ENCODE data around the gene TBL3.
"Not testable (repeated sequence)": the region's sequence is repeated elsewhere in the genome, so short reads cannot be mapped to it uniquely, and the experiment has no call there.

TBL3 gene

DNA sequence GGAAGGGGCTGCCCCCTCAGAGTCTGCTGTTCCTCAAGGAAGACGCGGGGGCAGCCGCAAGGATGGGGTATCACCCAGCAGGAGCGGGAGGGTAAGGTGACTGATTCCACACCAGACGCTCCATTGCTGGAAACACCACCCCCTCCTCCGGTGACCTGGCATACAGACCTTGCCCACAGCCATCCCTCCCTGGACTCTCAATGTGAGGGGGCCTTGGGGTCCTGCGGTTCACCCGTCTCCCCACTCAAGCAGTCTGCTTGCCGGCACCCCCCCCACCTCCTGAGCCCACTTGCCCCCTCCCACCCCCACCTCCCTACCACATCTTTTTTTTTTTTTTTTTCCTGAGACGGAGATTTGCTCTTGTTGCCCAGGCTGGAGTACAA lies 41.5 kb upstream of the TBL3 start:
- Histone ChIP-seq H3K9me3 (replicated peaks in 1 of 11) (no peaks in the 10 kb centered on the region), H3K9ac (peak overlapping the region in 2 of 11 experiments; percentile 78; a peak in 3 of 22 replicates), H3K4me3 (no peak overlapping the region), H3K4me2 (peak overlapping the region in 9 of 11 experiments; percentile 64 to 82 (median 69); a peak in 8 of 22 replicates), H3K36me3 (no peaks in the 10 kb centered on the region), H3K27me3 (peaks cover 0 to 3% (median 0%) of the 10 kb centered on the region in 11 experiments; a peak in 3 of 22 replicates), H3K4me1 (peaks cover 0 to 16% (median 5%) of the 10 kb centered on the region in 10 experiments; a peak in 9 of 20 replicates), H3K27ac (peak overlapping the region in 3 of 11 experiments; percentile 42 to 54 (median 51); a peak in 3 of 22 replicates), H4K20me1 (peaks cover 0 to 4% (median 0%) of the 10 kb centered on the region in 11 experiments; a peak in 2 of 22 replicates)
- no peak for TF ChIP-seq Cebpa-rat (IDR thresholded peaks at IDR 0.05)

GRCh38 chr16:1932050-1933028 lies 39.5 kb upstream of the TBL3 start:
- Histone ChIP-seq H3K36me3 (peaks cover 0 to 10% (median 6%) of the 10 kb centered on the region in 11 experiments; a peak in 16 of 22 replicates), H3K4me1 (peaks cover 0 to 16% (median 5%) of the 10 kb centered on the region in 10 experiments; a peak in 9 of 20 replicates), H3K27me3 (no peaks in the 10 kb centered on the region), H3K9ac (peak overlapping the region in 5 of 11 experiments; percentile 20 to 41 (median 24); a peak in 6 of 22 replicates), H3K27ac (no peak overlapping the region; a peak in 1 of 22 replicates), H4K20me1 (peaks cover 0 to 9% (median 0%) of the 10 kb centered on the region in 11 experiments; a peak in 2 of 22 replicates), H3K4me3 (no peak overlapping the region), H3K4me2 (no peak overlapping the region), H3K9me3 (replicated peaks in 1 of 11) (no peaks in the 10 kb centered on the region)
- no peak for TF ChIP-seq Cebpa-rat (IDR thresholded peaks at IDR 0.05)

GRCh38 chr16:1933097-1933661 lies 38.7 kb upstream of the TBL3 start:
- Histone ChIP-seq H3K4me3 (no peak overlapping the region), H3K4me2 (0 out of 22 replicates have a peak overlapping the region, but pooled peaks of 1 of the 11 experiments have one; percentile 10), H3K27me3 (no peaks in the 10 kb centered on the region), H3K9me3 (replicated peaks in 1 of 11) (no peaks in the 10 kb centered on the region), H3K27ac (no peak overlapping the region), H4K20me1 (peaks cover 0 to 9% (median 0%) of the 10 kb centered on the region in 11 experiments; a peak in 3 of 22 replicates), H3K9ac (peak overlapping the region in 5 of 11 experiments; percentile 7 to 48 (median 37); a peak in 6 of 22 replicates), H3K36me3 (peaks cover 4 to 19% (median 15%) of the 10 kb centered on the region in 11 experiments), H3K4me1 (peaks cover 0 to 16% (median 5%) of the 10 kb centered on the region in 10 experiments; a peak in 10 of 20 replicates)
- no peak for TF ChIP-seq Cebpa-rat (IDR thresholded peaks at IDR 0.05)

- peaks cover 0 to under 1% (median 0%) of the 10 kb centered on the region in 11 experiments; a peak in 2 of 22 replicates for H3K27me3 ChIP-seq
- peaks cover 17 to 45% (median 31%) of the 10 kb centered on the region in 11 experiments for H3K36me3 ChIP-seq
- no peak overlapping the region for H3K27ac ChIP-seq
- H3K9me3 ChIP-seq (replicated peaks in 1 of 11): no peaks in the 10 kb centered on the region
- H3K4me2 ChIP-seq: no peak overlapping the region
- H3K4me3 ChIP-seq: no peak overlapping the region
- 0 out of 22 replicates have a peak overlapping the region, but pooled peaks of 1 of the 11 experiments have one; percentile 15 for H3K9ac ChIP-seq
- peaks cover 21 to 43% (median 38%) of the 10 kb centered on the region in 10 experiments for H3K4me1 ChIP-seq
- H4K20me1 ChIP-seq: peaks cover 0 to 40% (median 23%) of the 10 kb centered on the region in 11 experiments; a peak in 16 of 22 replicates
- TF ChIP-seq Cebpa-rat (IDR thresholded peaks at IDR 0.05): no peak
Observed at GRCh38 chr16:1936945-1937479, 34.8 kb upstream of the TBL3 start.

- Histone ChIP-seq H3K4me2 (peak overlapping the region in 1 of 11 experiments; percentile 10; a peak in 1 of 22 replicates), H3K36me3 (peaks cover 17 to 45% (median 31%) of the 10 kb centered on the region in 11 experiments), H3K27ac (peak overlapping the region in 2 of 11 experiments; percentile 17 to 78; a peak in 2 of 22 replicates), H4K20me1 (peaks cover 0 to 46% (median 27%) of the 10 kb centered on the region in 11 experiments; a peak in 16 of 22 replicates), H3K4me3 (no peak overlapping the region), H3K4me1 (peaks cover 28 to 50% (median 41%) of the 10 kb centered on the region in 10 experiments), H3K27me3 (peaks cover 0 to 6% (median 0%) of the 10 kb centered on the region in 11 experiments; a peak in 3 of 22 replicates), H3K9ac (peak overlapping the region in 8 of 11 experiments; percentile 12 to 88 (median 38); a peak in 7 of 22 replicates), H3K9me3 (replicated peaks in 1 of 11) (no peaks in the 10 kb centered on the region)
- TF ChIP-seq Cebpa-rat (IDR thresholded peaks at IDR 0.05): no peak
Observed at GRCh38 chr16:1938316-1938715, 33.5 kb upstream of the TBL3 start.

GRCh38 chr16:1938910-1939309 lies 32.9 kb upstream of the TBL3 start:
- Histone ChIP-seq H3K4me3 (no peak overlapping the region), H3K36me3 (peaks cover 17 to 45% (median 31%) of the 10 kb centered on the region in 11 experiments), H3K4me1 (peaks cover 33 to 56% (median 47%) of the 10 kb centered on the region in 10 experiments), H3K4me2 (peak overlapping the region in 6 of 11 experiments; percentile 98 to 100 (median 100); a peak in 11 of 22 replicates), H3K27ac (peak overlapping the region in 3 of 11 experiments; percentile 1 to 78 (median 17); a peak in 3 of 22 replicates), H3K27me3 (peaks cover 0 to 6% (median 0%) of the 10 kb centered on the region in 11 experiments; a peak in 3 of 22 replicates), H3K9ac (peak overlapping the region in 10 of 11 experiments; percentile 16 to 88 (median 42); a peak in 12 of 22 replicates), H4K20me1 (peaks cover 0 to 46% (median 27%) of the 10 kb centered on the region in 11 experiments; a peak in 16 of 22 replicates), H3K9me3 (replicated peaks in 1 of 11) (no peaks in the 10 kb centered on the region)
- no peak for TF ChIP-seq Cebpa-rat (IDR thresholded peaks at IDR 0.05)

DNA sequence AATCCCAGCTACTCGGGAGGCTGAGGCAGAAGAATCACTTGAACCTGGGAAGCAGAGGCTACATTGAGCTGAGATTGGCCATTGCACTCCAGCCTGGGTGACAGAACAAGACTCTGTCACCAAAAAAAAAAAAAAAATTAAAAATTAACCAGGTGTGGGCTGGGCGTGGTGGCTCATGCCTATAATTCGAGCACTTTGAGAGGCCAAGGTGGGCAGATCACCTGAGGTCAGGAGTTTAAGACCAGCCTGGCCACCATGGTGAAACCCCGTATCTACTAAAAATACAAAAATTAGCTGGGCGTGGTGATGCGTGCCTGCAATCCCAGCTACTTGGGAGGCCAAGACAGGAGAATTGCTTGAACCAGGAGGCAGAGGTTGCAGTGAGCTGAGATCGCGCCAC lies 32.0 kb upstream of the TBL3 start:
- not testable (repeated sequence) for H3K9me3 ChIP-seq (replicated peaks in 1 of 11); H3K27me3 ChIP-seq; H3K4me3 ChIP-seq
- Histone ChIP-seq H3K27ac (peak overlapping the region in 1 of 11 experiments; percentile 78; a peak in 2 of 22 replicates), H4K20me1 (peaks cover 0 to 46% (median 27%) of the 10 kb centered on the region in 11 experiments; a peak in 16 of 22 replicates), H3K36me3 (peaks cover 17 to 45% (median 31%) of the 10 kb centered on the region in 11 experiments), H3K9ac (peak overlapping the region in 7 of 11 experiments; percentile 16 to 88 (median 46); a peak in 11 of 22 replicates), H3K4me1 (peaks cover 38 to 65% (median 50%) of the 10 kb centered on the region in 10 experiments), H3K4me2 (peak overlapping the region; percentile 96 to 100 (median 100); a peak in 21 of 22 replicates)

Data from BLaER1 treated with 17β-estradiol and CSF1 and Interleukin-3, amounts not matched to agents 10 nM and 100 nM (cell line).